Measurements from ENCODE around the gene ABCD1.

- no peak for TF ChIP-seq CTCF (IDR thresholded peaks at IDR 0.05; ENCODE audit: low read depth, low read length, missing input control)
- no peak for TF ChIP-seq ZBTB33 (IDR thresholded peaks at IDR 0.05)
- TF ChIP-seq SP1 (IDR thresholded peaks at IDR 0.05), result no peak
- TF ChIP-seq JUND (IDR thresholded peaks at IDR 0.05), result no peak
- no peak for TF ChIP-seq MAX (IDR thresholded peaks at IDR 0.05)
- TF ChIP-seq RAD21 (IDR thresholded peaks at IDR 0.05), result no peak
- no peak for TF ChIP-seq YY1 (IDR thresholded peaks at IDR 0.05)
- TF ChIP-seq FOXA1 (IDR thresholded peaks at IDR 0.05), result no peak
- no peak for TF ChIP-seq REST (IDR thresholded peaks at IDR 0.05)
- TF ChIP-seq ATF3 (IDR thresholded peaks at IDR 0.05), result no peak
- no peak for TF ChIP-seq GABPA (IDR thresholded peaks at IDR 0.05 in 1 of 2, conservative IDR thresholded peaks at IDR 0.05 in 1 of 2)
- TF ChIP-seq RXRA (IDR thresholded peaks at IDR 0.05), result no peak
- TF ChIP-seq HNF4G (IDR thresholded peaks at IDR 0.05), result no peak
These were observed 1.8 kb upstream of the ABCD1 start for GRCh38 chrX:153722704-153723350.

Data from liver (tissue), 3 donors.